ENCODE data around the gene RFTN1. TPM values are rescaled to one million over a fixed set of nuclear protein-coding genes. Genes with fewer than 3 reads are reported as not detected.

Gene RFTN1
- total RNA-seq, 2 experiments from 2014 or later: 55.7 to 56.4 TPM

DNA sequence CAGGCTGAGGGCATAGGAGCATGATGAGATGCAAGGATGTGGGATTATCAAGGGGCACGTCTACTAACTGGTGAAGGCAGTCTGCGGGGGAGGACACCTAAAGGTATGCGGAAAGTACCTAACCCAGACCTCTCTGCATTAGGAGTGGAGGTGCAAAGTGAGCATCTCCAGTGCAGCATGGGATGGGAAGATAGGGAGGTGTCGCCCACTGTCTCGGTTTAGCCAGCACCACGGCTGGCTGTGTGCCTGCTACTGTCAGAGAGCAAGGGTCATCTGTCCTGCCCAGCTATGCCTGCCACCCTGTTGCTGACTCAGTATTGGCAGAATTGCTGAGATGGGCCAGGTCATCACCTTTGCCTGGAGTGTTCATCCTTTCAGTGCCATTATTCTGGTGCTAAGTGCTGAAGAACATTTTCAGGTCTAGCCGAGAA lies 208.4 kb downstream of the RFTN1 start:
- no peaks in the 10 kb centered on the region for H3K9me3 ChIP-seq (ENCODE audit: control insufficient read depth in 1 of 2, insufficient read depth in 1 of 2, low read length in 2 of 2)
- H3K4me1 Mint-ChIP-seq (ENCODE audit: low read depth): peaks cover 97% of the 10 kb centered on the region
- H3K36me3 ChIP-seq (ENCODE audit: insufficient read depth, low read length): peaks cover 71% of the 10 kb centered on the region
- peaks cover 96% of the 10 kb centered on the region for H3K36me3 Mint-ChIP-seq (ENCODE audit: low read depth)
- H3K4me3 ChIP-seq (ENCODE audit: low read length): peak overlapping the region; percentile 30
- ChIA-PET CTCF (interaction anchor here (1.1 to 7.0 kb wide), 4 partner anchors 10 to 16 kb away, joined by 4 to 56 read pairs (median 20); no protein-coding TSS in a partner anchor), POLR2A (interaction anchor here (1.6 to 11.0 kb wide), 5 partner anchors 11 to 211 kb away, joined by 3 to 268 read pairs (median 13); no protein-coding TSS in a partner anchor)
- ATAC-seq (ENCODE audit: poor library complexity) (peak; percentile 31), DNase-seq (peak in 7 of 14 experiments; percentile 37 to 83 (median 55))
- intact Hi-C loops (cut with DNase I, micrococcal nuclease): no loop called here
- H3K27ac ChIP-seq (ENCODE audit: low read depth in 1 of 2, low read length in 2 of 2): peak overlapping the region; percentile 56 to 78
- no peaks in the 10 kb centered on the region for H3K9me3 Mint-ChIP-seq
- no peaks in the 10 kb centered on the region for H3K27me3 Mint-ChIP-seq
- H3K27me3 ChIP-seq (ENCODE audit: control insufficient read depth in 1 of 2, insufficient read depth in 2 of 2, low read length in 2 of 2): no peaks in the 10 kb centered on the region
- H3K27ac Mint-ChIP-seq: peak overlapping the region; percentile 94
- H3K4me1 ChIP-seq (ENCODE audit: insufficient read depth, low read length): peaks cover 74% of the 10 kb centered on the region
- H3K4me3 Mint-ChIP-seq: peak overlapping the region; percentile 83
- TF ChIP-seq, protein P1, sequence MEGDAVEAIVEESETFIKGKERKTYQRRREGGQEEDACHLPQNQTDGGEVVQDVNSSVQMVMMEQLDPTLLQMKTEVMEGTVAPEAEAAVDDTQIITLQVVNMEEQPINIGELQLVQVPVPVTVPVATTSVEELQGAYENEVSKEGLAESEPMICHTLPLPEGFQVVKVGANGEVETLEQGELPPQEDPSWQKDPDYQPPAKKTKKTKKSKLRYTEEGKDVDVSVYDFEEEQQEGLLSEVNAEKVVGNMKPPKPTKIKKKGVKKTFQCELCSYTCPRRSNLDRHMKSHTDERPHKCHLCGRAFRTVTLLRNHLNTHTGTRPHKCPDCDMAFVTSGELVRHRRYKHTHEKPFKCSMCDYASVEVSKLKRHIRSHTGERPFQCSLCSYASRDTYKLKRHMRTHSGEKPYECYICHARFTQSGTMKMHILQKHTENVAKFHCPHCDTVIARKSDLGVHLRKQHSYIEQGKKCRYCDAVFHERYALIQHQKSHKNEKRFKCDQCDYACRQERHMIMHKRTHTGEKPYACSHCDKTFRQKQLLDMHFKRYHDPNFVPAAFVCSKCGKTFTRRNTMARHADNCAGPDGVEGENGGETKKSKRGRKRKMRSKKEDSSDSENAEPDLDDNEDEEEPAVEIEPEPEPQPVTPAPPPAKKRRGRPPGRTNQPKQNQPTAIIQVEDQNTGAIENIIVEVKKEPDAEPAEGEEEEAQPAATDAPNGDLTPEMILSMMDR (IDR thresholded peaks at IDR 0.05): no peak

DNA sequence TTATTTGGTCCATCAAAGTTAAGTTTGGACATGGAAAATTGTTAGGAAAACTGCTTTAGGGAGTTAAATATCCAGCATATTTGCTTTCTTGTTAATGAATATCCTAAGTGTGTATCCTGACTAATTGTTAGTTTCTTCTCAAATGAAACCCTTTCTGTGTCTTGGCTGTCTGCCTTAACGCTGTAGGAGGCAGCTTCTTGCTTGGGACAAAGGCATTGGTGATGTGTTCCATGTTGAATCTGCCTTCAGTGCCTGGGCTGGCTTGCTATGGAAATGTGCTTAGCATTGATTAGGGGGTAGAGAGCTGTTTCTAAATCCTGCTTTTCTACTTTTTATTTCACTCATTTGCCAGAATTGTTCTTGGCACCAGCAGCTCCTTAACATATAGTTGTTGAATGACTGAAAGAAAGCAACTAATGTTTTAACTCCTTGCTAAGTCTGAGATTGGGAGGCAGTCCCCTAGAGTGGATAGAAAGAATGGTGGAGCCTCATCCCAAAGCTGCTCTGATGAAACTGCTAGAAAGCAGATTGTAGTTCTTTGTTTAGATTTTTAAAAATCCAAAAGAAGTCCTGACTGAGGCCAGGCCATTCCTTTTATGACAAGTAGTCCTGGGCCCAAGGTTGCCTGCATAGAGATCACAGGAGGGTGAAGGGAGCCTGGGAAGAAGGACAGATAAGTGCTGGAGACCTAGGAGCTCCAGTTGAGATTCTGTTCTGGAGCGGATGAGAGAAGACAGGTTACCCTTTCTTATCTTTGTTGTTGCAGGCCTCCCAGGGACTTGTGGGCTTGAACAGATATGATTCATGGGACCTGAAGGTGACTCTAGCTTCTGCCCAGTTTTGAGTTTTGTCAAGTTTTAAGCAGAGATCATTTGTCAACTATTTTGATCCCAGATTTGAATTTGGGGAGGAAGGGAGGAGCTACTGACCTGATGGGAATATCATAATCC lies 209.2 kb downstream of the RFTN1 start:
- no peaks in the 10 kb centered on the region for H3K27me3 Mint-ChIP-seq
- ChIA-PET POLR2A (interaction anchor here (1.0 to 11.0 kb wide), 6 partner anchors 12 to 212 kb away, joined by 3 to 268 read pairs (median 10); no protein-coding TSS in a partner anchor), CTCF (interaction anchor here (1.1 to 7.0 kb wide), 5 partner anchors 9 to 18 kb away, joined by 3 to 56 read pairs (median 9); no protein-coding TSS in a partner anchor)
- no peaks in the 10 kb centered on the region for H3K9me3 Mint-ChIP-seq
- H3K36me3 Mint-ChIP-seq (ENCODE audit: low read depth): peaks cover 96% of the 10 kb centered on the region
- Histone ChIP-seq H3K27ac (ENCODE audit: low read depth in 1 of 2, low read length in 2 of 2) (peak overlapping the region; percentile 56 to 78), H3K27me3 (ENCODE audit: control insufficient read depth in 1 of 2, insufficient read depth in 2 of 2, low read length in 2 of 2) (no peaks in the 10 kb centered on the region), H3K9me3 (ENCODE audit: control insufficient read depth in 1 of 2, insufficient read depth in 1 of 2, low read length in 2 of 2) (no peaks in the 10 kb centered on the region), H3K4me1 (ENCODE audit: insufficient read depth, low read length) (peaks cover 73% of the 10 kb centered on the region), H3K4me3 (ENCODE audit: low read length) (peak overlapping the region; percentile 30), H3K36me3 (ENCODE audit: insufficient read depth, low read length) (peaks cover 71% of the 10 kb centered on the region)
- ATAC-seq (ENCODE audit: poor library complexity): no peak
- peak in 3 of 14 experiments; percentile 39 to 53 (median 45) for DNase-seq
- peaks cover 97% of the 10 kb centered on the region for H3K4me1 Mint-ChIP-seq (ENCODE audit: low read depth)
- intact Hi-C loops (cut with DNase I, micrococcal nuclease): loop anchor here in 1 of 2 experiments (5.0 kb wide), 1 partner anchor 73 kb away; no protein-coding TSS in a partner anchor
- TF ChIP-seq, protein P1 (IDR thresholded peaks at IDR 0.05): no peak
- H3K27ac Mint-ChIP-seq: peak overlapping the region; percentile 94
- peak overlapping the region; percentile 83 for H3K4me3 Mint-ChIP-seq

DNA sequence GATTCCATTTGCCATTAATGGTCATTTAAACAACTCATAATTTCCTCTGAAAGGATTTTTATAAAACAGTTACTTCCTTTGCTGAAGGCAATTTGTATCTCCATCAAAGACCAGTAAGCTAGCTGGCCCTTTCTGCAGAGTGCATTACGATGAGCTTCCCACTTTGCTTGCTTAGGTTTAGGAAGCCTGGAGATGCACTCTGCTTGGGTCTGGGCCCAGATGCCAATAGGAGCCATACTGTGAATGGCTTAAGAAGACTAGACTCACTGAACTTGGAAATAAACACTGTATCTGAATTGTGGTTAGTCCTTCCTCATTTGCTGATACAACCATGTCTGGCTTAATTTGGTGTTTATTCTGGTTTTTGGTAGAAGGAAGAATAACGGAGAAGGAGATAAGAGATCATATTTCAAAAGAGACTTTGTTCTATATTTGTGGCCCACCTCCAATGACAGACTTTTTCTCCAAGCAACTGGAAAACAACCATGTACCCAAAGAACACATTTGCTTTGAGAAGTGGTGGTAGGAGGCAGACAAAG lies 210.4 kb downstream of the RFTN1 start:
- Histone ChIP-seq H3K27ac (ENCODE audit: low read depth in 1 of 2, low read length in 2 of 2) (peak overlapping the region; percentile 63 to 78), H3K9me3 (ENCODE audit: control insufficient read depth in 1 of 2, insufficient read depth in 1 of 2, low read length in 2 of 2) (no peaks in the 10 kb centered on the region), H3K4me3 (ENCODE audit: low read length) (peak overlapping the region; percentile 33), H3K36me3 (ENCODE audit: insufficient read depth, low read length) (peaks cover 74% of the 10 kb centered on the region), H3K4me1 (ENCODE audit: insufficient read depth, low read length) (peaks cover 76% of the 10 kb centered on the region), H3K27me3 (ENCODE audit: control insufficient read depth in 1 of 2, insufficient read depth in 2 of 2, low read length in 2 of 2) (no peaks in the 10 kb centered on the region)
- no peaks in the 10 kb centered on the region for H3K9me3 Mint-ChIP-seq
- peak overlapping the region; percentile 96 for H3K27ac Mint-ChIP-seq
- CTCF ChIA-PET: interaction anchor here (1.2 to 7.0 kb wide), 4 partner anchors 8 to 17 kb away, joined by 3 to 56 read pairs (median 20); no protein-coding TSS in a partner anchor
- ATAC-seq (ENCODE audit: poor library complexity) (no peak), DNase-seq (peak in 1 of 14 experiments; percentile 4)
- POLR2A ChIA-PET: interaction anchor here (1.0 to 11.0 kb wide), 7 partner anchors 11 to 209 kb away, joined by 3 to 268 read pairs (median 13); partner anchors contain the start of gene OXNAD1
- peaks cover 97% of the 10 kb centered on the region for H3K4me1 Mint-ChIP-seq (ENCODE audit: low read depth)
- peaks cover 97% of the 10 kb centered on the region for H3K36me3 Mint-ChIP-seq (ENCODE audit: low read depth)
- TF ChIP-seq, protein P1 (IDR thresholded peaks at IDR 0.05): no peak
- peak overlapping the region; percentile 91 for H3K4me3 Mint-ChIP-seq
- H3K27me3 Mint-ChIP-seq: no peaks in the 10 kb centered on the region
- intact Hi-C loops (cut with DNase I, micrococcal nuclease): loop anchor here in 1 of 2 experiments (5.0 kb wide), 1 partner anchor 74 kb away; no protein-coding TSS in a partner anchor

All from CD4-positive, alpha-beta T cell (primary cell).